ENCODE results near the gene PSG1.
"Not testable (repeated sequence)": the region's sequence is repeated elsewhere in the genome, so short reads cannot be mapped to it uniquely, and the experiment has no call there.

- not testable (repeated sequence) for TF ChIP-seq CTCF (IDR thresholded peaks at IDR 0.05; ENCODE audit: insufficient read depth, low read length, poor library complexity, severe bottlenecking); EZH2phosphoT487 (conservative IDR thresholded peaks at IDR 0.05; ENCODE audit: low read length)
These were observed 38.1 kb upstream of the PSG1 start, which contains the start of gene PSG6 for GRCh38 chr19:42917634-42918033.
